Upper lobe of left lung (tissue), 6 donors: ENCODE results near the gene SLC2A4RG. TPM values are rescaled to one million over a fixed set of nuclear protein-coding genes. Genes with fewer than 3 reads are reported as not detected.

Experiments used
- ATAC-seq, 2 donors: fragments of 200-7000 bp; cut with Tn5 transposase; one replicate each; pipeline ENCODE4 v1.9.1; 2022; ENCODE audit warnings: mild to moderate bottlenecking in 2 of 2, moderate library complexity in 2 of 2; ENCODE audit not compliant: low FRiP score in 2 of 2
- DNase-seq, 2 donors: peaks; one replicate each; pipeline ENCODE4 v3.0.0-alpha.2; 2019 to 2020
- H3K27ac ChIP-seq, 4 donors: fragments of 200-600 bp; sonication (generic); one replicate each; pipeline ENCODE4 v1.5.1; 2016 to 2019
- H3K27me3 ChIP-seq, 4 donors: fragments of 200-600 bp; sonication (generic); one replicate each; pipeline ENCODE4 v1.5.1; 2017 to 2019
- H3K36me3 ChIP-seq, 4 donors: fragments of 200-600 bp; sonication (generic); one replicate each; pipeline ENCODE4 v1.5.1; 2016 to 2019
- H3K4me1 ChIP-seq, 4 donors: fragments of 200-600 bp; sonication (generic); one replicate each; pipeline ENCODE4 v1.5.1; 2018 to 2019
- H3K4me3 ChIP-seq, 4 donors: fragments of 200-600 bp; sonication (generic); one replicate each; pipeline ENCODE4 v1.5.1; 2017 to 2019; ENCODE audit warnings: mild to moderate bottlenecking in 2 of 4, moderate library complexity in 1 of 4
- H3K9me3 ChIP-seq, 4 donors: fragments of 200-600 bp; sonication (generic); one replicate each; pipeline ENCODE4 v1.5.1; 2018 to 2019
- CTCF ChIP-seq, 6 experiments: fragments of 450-650 bp in 4 of 6; fragments of 200-600 bp in 2 of 6; sonication (generic) in 2 of 6; IDR thresholded peaks; one replicate each; pipeline ENCODE4 v1.5.1; 2016 to 2019; ENCODE audit warnings: antibody characterized with exemption in 6 of 6
- EP300 ChIP-seq, 4 donors: sonication (generic); formaldehyde crosslinking; IDR thresholded peaks; one replicate each; pipeline ENCODE4 v1.5.1; 2017; ENCODE audit warnings: antibody characterized with exemption in 4 of 4, control low read depth in 2 of 4
- POLR2A ChIP-seq, 4 donors: fragments of 450-650 bp; IDR thresholded peaks; one replicate each; pipeline ENCODE4 v1.5.1; 2016 to 2017; ENCODE audit warnings: antibody characterized with exemption in 4 of 4, mild to moderate bottlenecking in 2 of 4
- POLR2AphosphoS5 ChIP-seq, 2 donors: sonication (generic); formaldehyde crosslinking; IDR thresholded peaks; one replicate each; pipeline ENCODE4 v1.5.1; 2017; ENCODE audit warnings: antibody characterized with exemption in 2 of 2
- WGBS, 2 donors: methylation state at CpG; one replicate each; pipeline ENCODE4 v1.1.5; 2017 to 2018; 5-methylcytosine and 5-hydroxymethylcytosine counted together
- total RNA-seq, 6 donors: library from RNA; depleted of rRNA in 4 of 6; stranded (reverse); fragments of >200 nt in 4 of 6; gene quantifications; one replicate each; pipeline versions ENCODE4 v1.1.0 to v1.2.1, GENCODE V29; 2016 to 2021
- donor health status: DM: no; HTN: no; CAD: no; lungs with moderate emphysema.
- donor health status: DM: no; HTN: yes; CAD: no; lungs with severe emphysema.

The SLC2A4RG gene
- total RNA-seq, 6 donors from 2014 or later, result 28.8 to 106 (median 71.9) TPM

- no peak for ATAC-seq
- DNase-seq, result no peak
- Histone ChIP-seq H3K27me3 (no peaks in the 10 kb centered on the region), H3K4me3 (no peak overlapping the region), H3K9me3 (no peaks in the 10 kb centered on the region), H3K4me1 (no peaks in the 10 kb centered on the region), H3K36me3 (peaks cover 0 to 12% (median 3%) of the 10 kb centered on the region in 4 donors), H3K27ac (no peak overlapping the region)
- TF ChIP-seq EP300 (IDR thresholded peaks at IDR 0.05), result no peak
- TF ChIP-seq POLR2AphosphoS5 (IDR thresholded peaks at IDR 0.05), result no peak
- no peak for TF ChIP-seq CTCF (IDR thresholded peaks at IDR 0.05)
- TF ChIP-seq POLR2A (IDR thresholded peaks at IDR 0.05), result no peak
- WGBS, 2 donors, result 85 to 86% methylated on average over 18 of the region's 18 CpGs
Observed at GRCh38 chr20:63755933-63756647, 16.5 kb downstream of the SLC2A4RG start.

GRCh38 chr20:63756648-63756991 is 17.0 kb downstream of the SLC2A4RG start:
- no peaks in the 10 kb centered on the region for H3K4me1 ChIP-seq
- 59 to 68% methylated on average over 8 of the region's 8 CpGs for WGBS, 2 donors
- H3K36me3 ChIP-seq, result peaks cover 0 to 13% (median 3%) of the 10 kb centered on the region in 4 donors
- no peaks in the 10 kb centered on the region for H3K9me3 ChIP-seq
- no peak for DNase-seq
- no peaks in the 10 kb centered on the region for H3K27me3 ChIP-seq
- TF ChIP-seq POLR2A (IDR thresholded peaks at IDR 0.05) (no peak), CTCF (IDR thresholded peaks at IDR 0.05) (no peak), POLR2AphosphoS5 (IDR thresholded peaks at IDR 0.05) (no peak), EP300 (IDR thresholded peaks at IDR 0.05) (no peak)
- H3K4me3 ChIP-seq, result no peak overlapping the region
- no peak overlapping the region for H3K27ac ChIP-seq
- ATAC-seq, result no peak

- H3K4me3 ChIP-seq, result no peak overlapping the region
- DNase-seq (no peak), ATAC-seq (no peak)
- H3K27ac ChIP-seq, result no peak overlapping the region
- H3K9me3 ChIP-seq, result no peaks in the 10 kb centered on the region
- TF ChIP-seq POLR2A (IDR thresholded peaks at IDR 0.05), result no peak
- no peak for TF ChIP-seq EP300 (IDR thresholded peaks at IDR 0.05)
- no peak for TF ChIP-seq CTCF (IDR thresholded peaks at IDR 0.05)
- TF ChIP-seq POLR2AphosphoS5 (IDR thresholded peaks at IDR 0.05), result no peak
- peaks cover 0 to 4% (median 0%) of the 10 kb centered on the region in 4 donors for H3K36me3 ChIP-seq
- 91 to 95% methylated on average over 3 of the region's 7 CpGs for WGBS, 2 donors
- H3K27me3 ChIP-seq, result no peaks in the 10 kb centered on the region
- H3K4me1 ChIP-seq, result no peaks in the 10 kb centered on the region
Observed at GRCh38 chr20:63758152-63758551, 18.6 kb downstream of the SLC2A4RG start.

- ATAC-seq, result no peak
- TF ChIP-seq POLR2AphosphoS5 (IDR thresholded peaks at IDR 0.05) (no peak), EP300 (IDR thresholded peaks at IDR 0.05) (no peak), POLR2A (IDR thresholded peaks at IDR 0.05) (no peak), CTCF (IDR thresholded peaks at IDR 0.05) (no peak)
- peaks cover 0 to 4% (median 0%) of the 10 kb centered on the region in 4 donors for H3K36me3 ChIP-seq
- 79 to 80% methylated on average over 7 of the region's 7 CpGs for WGBS, 2 donors
- no peak overlapping the region for H3K27ac ChIP-seq
- no peak overlapping the region for H3K4me3 ChIP-seq
- H3K27me3 ChIP-seq, result no peaks in the 10 kb centered on the region
- H3K4me1 ChIP-seq, result no peaks in the 10 kb centered on the region
- no peaks in the 10 kb centered on the region for H3K9me3 ChIP-seq
- DNase-seq, result no peak
Observed at GRCh38 chr20:63759377-63759901, 19.9 kb downstream of the SLC2A4RG start.
